IMR-90 (cell line): ENCODE measurements around the gene PSMG4. TPM values are rescaled to one million over a fixed set of nuclear protein-coding genes. Genes with fewer than 3 reads are reported as not detected.

Experiments
- ATAC-seq: fragments of 200-7000 bp; cut with Tn5 transposase; 2 replicates; pipeline ENCODE4 v1.9.1; 2020; ENCODE audit warnings: low read depth, mild to moderate bottlenecking, moderate library complexity
- BruUV-seq: library from RNA; stranded (reverse); fragments of 400-500 nt; replicated peaks from 2 replicates; lab custom pipeline; 2021; lab: Mats Ljungman, UMichigan
- CTCF ChIA-PET: fragments of 300-600 bp; formaldehyde crosslinking; extraction: SDS; loops from one replicate; lab custom pipeline; 2021; ENCODE audit warnings: antibody characterized with exemption; lab: Yijun Ruan, JAX
- POLR2A ChIA-PET: fragments of 300-600 bp; sonication (Branson Sonifier 250); formaldehyde crosslinking; loops from one replicate; lab custom pipeline; 2022; ENCODE audit warnings: antibody characterized with exemption; ENCODE audit not compliant: unreplicated experiment; lab: Charles Lee
- DNase-seq: peaks from one replicate; pipeline ENCODE4 v3.0.0; 2013
- H2AFZ ChIP-seq: replicated peaks from 2 replicates; pipeline ENCODE3; 2013; ENCODE audit warnings: low read length, mild to moderate bottlenecking; ENCODE audit not compliant: poor library complexity
- H2AK5ac ChIP-seq: 2 replicates; pipeline ENCODE4 v1.6.1; 2013; ENCODE audit warnings: low read depth, low read length, inconsistent platforms
- H2AK9ac ChIP-seq: replicated peaks from 2 replicates; pipeline ENCODE3; 2013; ENCODE audit warnings: mild to moderate bottlenecking, low read depth, low read length, moderate library complexity; ENCODE audit not compliant: poor library complexity
- H2BK120ac ChIP-seq: 2 replicates; pipeline ENCODE4 v1.6.1; 2013; ENCODE audit warnings: low read depth, low read length, inconsistent platforms
- H2BK15ac ChIP-seq: 3 replicates; pipeline ENCODE4 v1.6.1; 2013; ENCODE audit warnings: low read depth, low read length, inconsistent platforms
- H2BK20ac ChIP-seq: 2 replicates; pipeline ENCODE4 v1.6.1; 2013; ENCODE audit warnings: low read depth, mild to moderate bottlenecking, inconsistent platforms, low read length, moderate library complexity
- H2BK5ac ChIP-seq: 2 replicates; pipeline ENCODE4 v1.6.1; 2013; ENCODE audit warnings: mild to moderate bottlenecking, low read depth, low read length, inconsistent platforms; ENCODE audit not compliant: poor library complexity, severe bottlenecking
- H3K14ac ChIP-seq: replicated peaks from 2 replicates; pipeline ENCODE4 v1.6.1; 2013; ENCODE audit warnings: low read depth, low read length, inconsistent platforms
- H3K18ac ChIP-seq: 2 replicates; pipeline ENCODE4 v1.6.1; 2013; ENCODE audit warnings: low read depth, low read length, control low read depth
- H3K23ac ChIP-seq: 2 replicates; pipeline ENCODE4 v1.6.1; 2013; ENCODE audit warnings: low read depth, low read length, inconsistent platforms
- H3K27ac ChIP-seq: 2 replicates; pipeline ENCODE4 v1.5.1; 2013; ENCODE audit warnings: mild to moderate bottlenecking, control low read depth, low read length; ENCODE audit not compliant: insufficient read depth
- H3K27me3 ChIP-seq: 2 replicates; pipeline ENCODE4 v1.6.1; 2013; ENCODE audit warnings: low read length; ENCODE audit not compliant: control insufficient read depth, insufficient read depth
- H3K36me3 ChIP-seq: 2 replicates; pipeline ENCODE4 v1.6.1; 2013; ENCODE audit warnings: low read length, mixed read lengths; ENCODE audit not compliant: control insufficient read depth, insufficient read depth
- H3K4ac ChIP-seq: 2 replicates; pipeline ENCODE4 v1.6.1; 2013; ENCODE audit warnings: low read depth, low read length, inconsistent platforms
- H3K4me1 ChIP-seq: 2 replicates; pipeline ENCODE4 v1.6.1; 2013; ENCODE audit warnings: low read length, mixed read lengths; ENCODE audit not compliant: control insufficient read depth, insufficient read depth
- H3K4me2 ChIP-seq: 2 replicates; pipeline ENCODE4 v1.6.1; 2013; ENCODE audit warnings: low read depth, mild to moderate bottlenecking, control low read depth, low read length, moderate library complexity
- H3K4me3 ChIP-seq: 2 replicates; pipeline ENCODE4 v1.5.1; 2013; ENCODE audit warnings: low read depth, mild to moderate bottlenecking, control low read depth, low read length, moderate library complexity; ENCODE audit not compliant: insufficient read depth
- H3K56ac ChIP-seq: 2 replicates; pipeline ENCODE4 v1.6.1; 2013; ENCODE audit warnings: low read length, inconsistent platforms; ENCODE audit not compliant: insufficient read depth; ENCODE audit errors: extremely low read depth
- H3K79me1 ChIP-seq, 2 experiments: 2 replicates each; pipeline ENCODE4 v1.6.1; 2013; ENCODE audit warnings: low read length in 2 of 2, inconsistent platforms in 1 of 2, low read depth in 1 of 2
- H3K9ac ChIP-seq: 2 replicates; pipeline ENCODE4 v1.6.1; 2013; ENCODE audit warnings: low read depth, low read length, control low read depth
- H3K9me1 ChIP-seq: 2 replicates; pipeline ENCODE4 v1.6.1; 2013; ENCODE audit warnings: low read length, inconsistent platforms; ENCODE audit not compliant: insufficient read depth
- H3K9me3 ChIP-seq: 2 replicates; pipeline ENCODE4 v1.6.1; 2013; ENCODE audit warnings: low read length; ENCODE audit not compliant: control insufficient read depth, insufficient read depth
- H4K20me1 ChIP-seq: 2 replicates; pipeline ENCODE4 v1.6.1; 2013; ENCODE audit warnings: low read length, inconsistent platforms; ENCODE audit not compliant: insufficient read depth
- H4K5ac ChIP-seq: 2 replicates; pipeline ENCODE4 v1.6.1; 2013; ENCODE audit warnings: mild to moderate bottlenecking, low read depth, low read length, control low read depth
- H4K8ac ChIP-seq, 2 experiments: 2 replicates each; pipeline ENCODE4 v1.6.1; 2013; ENCODE audit warnings: low read depth in 2 of 2, low read length in 2 of 2, control low read depth in 1 of 2, inconsistent platforms in 1 of 2
- H4K91ac ChIP-seq: 2 replicates; pipeline ENCODE4 v1.6.1; 2013; ENCODE audit warnings: low read depth, low read length, inconsistent platforms; ENCODE audit not compliant: insufficient read depth
- BHLHE40 ChIP-seq: fragments of 150-350 bp; IDR thresholded peaks from 2 replicates; pipeline ENCODE4 v1.6.1; 2016; ENCODE audit warnings: mild to moderate bottlenecking, low read depth, low read length
- CEBPB ChIP-seq: IDR thresholded peaks from 2 replicates; pipeline ENCODE4 v1.6.1; 2012; ENCODE audit warnings: low read depth, low read length, improper control_type of control experiment
- CHD1 ChIP-seq: IDR thresholded peaks from 2 replicates; pipeline ENCODE4 v1.6.1; 2012; ENCODE audit warnings: low read depth, low read length, improper control_type of control experiment
- FOS ChIP-seq: fragments of 150-350 bp; IDR thresholded peaks from 2 replicates; pipeline ENCODE4 v1.6.1; 2016; ENCODE audit warnings: low read depth, low read length
- MAFK ChIP-seq: IDR thresholded peaks from 2 replicates; pipeline ENCODE4 v1.6.1; 2012; ENCODE audit warnings: low read depth, low read length, improper control_type of control experiment
- MAZ ChIP-seq: IDR thresholded peaks from 2 replicates; pipeline ENCODE4 v1.6.1; 2012; ENCODE audit warnings: low read depth, mild to moderate bottlenecking, low read length, improper control_type of control experiment, moderate library complexity, borderline replicate concordance
- MXI1 ChIP-seq: IDR thresholded peaks from 2 replicates; pipeline ENCODE4 v1.6.1; 2012; ENCODE audit warnings: low read depth, mild to moderate bottlenecking, low read length, moderate library complexity, borderline replicate concordance
- NFE2L2 ChIP-seq: fragments of 150-350 bp; IDR thresholded peaks from 2 replicates; pipeline ENCODE4 v1.6.1; 2016; ENCODE audit warnings: low read depth, mild to moderate bottlenecking, low read length
- POLR2A ChIP-seq: IDR thresholded peaks from 2 replicates; pipeline ENCODE4 v1.6.1; 2012; ENCODE audit warnings: mild to moderate bottlenecking, low read depth, low read length
- RAD21 ChIP-seq: IDR thresholded peaks from 2 replicates; pipeline ENCODE4 v1.6.1; 2012; ENCODE audit warnings: low read length, improper control_type of control experiment
- RCOR1 ChIP-seq: IDR thresholded peaks from 2 replicates; pipeline ENCODE4 v1.6.1; 2012; ENCODE audit warnings: mild to moderate bottlenecking, low read length, improper control_type of control experiment; ENCODE audit not compliant: insufficient replicate concordance
- RFX5 ChIP-seq: IDR thresholded peaks from 2 replicates; pipeline ENCODE4 v1.8.0; 2012; ENCODE audit warnings: low read depth, mild to moderate bottlenecking, low read length, moderate library complexity
- SMC3 ChIP-seq: fragments of 150-350 bp; IDR thresholded peaks from 2 replicates; pipeline ENCODE4 v1.6.1; 2016; ENCODE audit warnings: low read depth, mild to moderate bottlenecking, antibody characterized with exemption, low read length, moderate library complexity
- WGBS, 2 experiments: methylation state at CpG; one replicate each; pipeline versions ENCODE4 v1.1.5 to v1.1.7; 2013; ENCODE audit warnings: missing lambda C conversion rate in 2 of 2; ENCODE audit not compliant: insufficient read length in 1 of 2; ENCODE audit errors: extremely low coverage in 2 of 2; 5-methylcytosine and 5-hydroxymethylcytosine counted together
- dilution Hi-C: fragments of 300-500 bp; cut with HindIII; formaldehyde crosslinking; loops from one replicate; pipeline ENCODE4 v1.14.3; 2018; ENCODE audit warnings: low sequenced_read_pairs; ENCODE audit not compliant: unreplicated experiment
- in situ Hi-C: fragments of 300-500 bp; cut with MboI; formaldehyde crosslinking; loops from 3 replicates; pipeline ENCODE4 v1.14.3; 2019; ENCODE audit warnings: low sequenced_read_pairs, inconsistent platforms, mixed read lengths
- intact Hi-C: fragments of 100-400 bp; cut with micrococcal nuclease; formaldehyde crosslinking; loops from 2 replicates; pipeline ENCODE4 v1.10.0; 2022
- polyA plus RNA-seq, 3 experiments: library from polyadenylated mRNA; depleted of rRNA; stranded (reverse); fragments of >200 nt; gene quantifications; 2 replicates each; pipeline ENCODE4 v1.2.3, GENCODE V29; 2012; ENCODE audit warnings: low replicate concordance in 1 of 3
- total RNA-seq: library from RNA; depleted of rRNA; stranded (reverse); fragments of >200 nt; gene quantifications from 2 replicates; pipeline ENCODE4 v1.2.3, GENCODE V29; 2012
- TF ChIP-seq, protein P1 (sequence below): conservative IDR thresholded peaks from 2 replicates; pipeline ENCODE4 v1.5.1; 2012; ENCODE audit warnings: mild to moderate bottlenecking, low read depth, low read length, improper control_type of control experiment
- TF ChIP-seq, protein P2 (sequence below): fragments of 150-350 bp; IDR thresholded peaks from 2 replicates; pipeline ENCODE4 v1.6.1; 2017; ENCODE audit warnings: mild to moderate bottlenecking, antibody characterized with exemption, low read length, low read depth
- TF ChIP-seq, protein P3 (sequence below): fragments of 150-350 bp; IDR thresholded peaks from 2 replicates; pipeline ENCODE4 v1.6.1; 2016; ENCODE audit warnings: low read depth, mild to moderate bottlenecking, low read length, moderate library complexity, borderline replicate concordance

The PSMG4 gene
- total and polyA plus RNA-seq, 2 of the 4 experiments (the other 2 are of a cell fraction): 5.6 to 13.4 TPM

DNA sequence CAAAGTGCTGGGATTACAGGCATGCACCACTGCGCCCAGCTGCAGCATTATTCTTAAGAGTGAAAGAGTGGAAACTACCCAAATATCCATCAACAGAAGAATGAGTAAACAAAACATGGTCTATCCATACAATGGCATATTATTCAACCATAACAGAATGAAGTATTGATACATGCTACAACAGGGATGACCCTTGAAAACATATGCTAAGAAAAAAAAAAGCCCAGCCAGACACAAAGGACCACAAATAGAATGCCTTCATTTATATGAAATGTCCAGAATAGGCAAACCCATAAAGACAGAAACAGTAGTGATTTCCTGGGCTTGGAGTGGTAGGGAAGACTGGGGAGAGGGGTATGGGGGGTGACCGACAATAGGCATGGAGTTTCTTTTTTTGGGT, 38.4 kb upstream of the PSMG4 start:
- no peaks in the 10 kb centered on the region for H3K9me3 ChIP-seq
- no peaks in the 10 kb centered on the region for H4K20me1 ChIP-seq
- H3K27ac ChIP-seq: no peak overlapping the region
- no peak for DNase-seq
- no peak overlapping the region for H3K18ac ChIP-seq
- H2AK9ac ChIP-seq: no peak overlapping the region
- no peaks in the 10 kb centered on the region for H3K36me3 ChIP-seq
- no peak overlapping the region for H3K23ac ChIP-seq
- H2BK120ac ChIP-seq: no peak overlapping the region
- no peak overlapping the region for H4K5ac ChIP-seq
- no peak overlapping the region for H4K8ac ChIP-seq
- no peak overlapping the region for H3K14ac ChIP-seq
- dilution Hi-C loops: no loop called here
- H2AK5ac ChIP-seq: no peak overlapping the region
- no peak overlapping the region for H4K91ac ChIP-seq
- no peak overlapping the region for H3K56ac ChIP-seq
- H3K4ac ChIP-seq: no peak overlapping the region
- in situ Hi-C loops: no loop called here
- WGBS, 2 experiments: no CpG with 5 or more reads among the region's 2 CpGs
- no peaks in the 10 kb centered on the region for H3K4me1 ChIP-seq
- no peak overlapping the region for H2BK5ac ChIP-seq
- H3K9me1 ChIP-seq: no peaks in the 10 kb centered on the region
- H2BK20ac ChIP-seq: no peak overlapping the region
- H2AFZ ChIP-seq: no peak overlapping the region
- no peak overlapping the region for H3K4me3 ChIP-seq
- peaks cover 33% of the 10 kb centered on the region for H3K27me3 ChIP-seq
- POLR2A ChIA-PET: interaction anchor here (0.7 kb wide), 1 partner anchor 122 kb away, joined by 4 read pairs; no protein-coding TSS in a partner anchor
- ATAC-seq: no peak
- H3K9ac ChIP-seq: no peak overlapping the region
- CTCF ChIA-PET: no interaction called here
- H2BK15ac ChIP-seq: no peak overlapping the region
- no peaks in the 10 kb centered on the region for H3K79me1 ChIP-seq
- TF ChIP-seq RAD21 (no peak), MAFK (no peak), MXI1 (no peak), NFE2L2 (no peak), BHLHE40 (no peak), POLR2A (no peak), CEBPB (no peak), RCOR1 (no peak), RFX5 (no peak), SMC3 (no peak), MAZ (no peak), FOS (no peak), CHD1 (no peak)
- TF ChIP-seq, protein P1, sequence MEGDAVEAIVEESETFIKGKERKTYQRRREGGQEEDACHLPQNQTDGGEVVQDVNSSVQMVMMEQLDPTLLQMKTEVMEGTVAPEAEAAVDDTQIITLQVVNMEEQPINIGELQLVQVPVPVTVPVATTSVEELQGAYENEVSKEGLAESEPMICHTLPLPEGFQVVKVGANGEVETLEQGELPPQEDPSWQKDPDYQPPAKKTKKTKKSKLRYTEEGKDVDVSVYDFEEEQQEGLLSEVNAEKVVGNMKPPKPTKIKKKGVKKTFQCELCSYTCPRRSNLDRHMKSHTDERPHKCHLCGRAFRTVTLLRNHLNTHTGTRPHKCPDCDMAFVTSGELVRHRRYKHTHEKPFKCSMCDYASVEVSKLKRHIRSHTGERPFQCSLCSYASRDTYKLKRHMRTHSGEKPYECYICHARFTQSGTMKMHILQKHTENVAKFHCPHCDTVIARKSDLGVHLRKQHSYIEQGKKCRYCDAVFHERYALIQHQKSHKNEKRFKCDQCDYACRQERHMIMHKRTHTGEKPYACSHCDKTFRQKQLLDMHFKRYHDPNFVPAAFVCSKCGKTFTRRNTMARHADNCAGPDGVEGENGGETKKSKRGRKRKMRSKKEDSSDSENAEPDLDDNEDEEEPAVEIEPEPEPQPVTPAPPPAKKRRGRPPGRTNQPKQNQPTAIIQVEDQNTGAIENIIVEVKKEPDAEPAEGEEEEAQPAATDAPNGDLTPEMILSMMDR: no peak
- TF ChIP-seq, protein P2, sequence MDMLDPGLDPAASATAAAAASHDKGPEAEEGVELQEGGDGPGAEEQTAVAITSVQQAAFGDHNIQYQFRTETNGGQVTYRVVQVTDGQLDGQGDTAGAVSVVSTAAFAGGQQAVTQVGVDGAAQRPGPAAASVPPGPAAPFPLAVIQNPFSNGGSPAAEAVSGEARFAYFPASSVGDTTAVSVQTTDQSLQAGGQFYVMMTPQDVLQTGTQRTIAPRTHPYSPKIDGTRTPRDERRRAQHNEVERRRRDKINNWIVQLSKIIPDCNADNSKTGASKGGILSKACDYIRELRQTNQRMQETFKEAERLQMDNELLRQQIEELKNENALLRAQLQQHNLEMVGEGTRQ: no peak
- TF ChIP-seq, protein P3, sequence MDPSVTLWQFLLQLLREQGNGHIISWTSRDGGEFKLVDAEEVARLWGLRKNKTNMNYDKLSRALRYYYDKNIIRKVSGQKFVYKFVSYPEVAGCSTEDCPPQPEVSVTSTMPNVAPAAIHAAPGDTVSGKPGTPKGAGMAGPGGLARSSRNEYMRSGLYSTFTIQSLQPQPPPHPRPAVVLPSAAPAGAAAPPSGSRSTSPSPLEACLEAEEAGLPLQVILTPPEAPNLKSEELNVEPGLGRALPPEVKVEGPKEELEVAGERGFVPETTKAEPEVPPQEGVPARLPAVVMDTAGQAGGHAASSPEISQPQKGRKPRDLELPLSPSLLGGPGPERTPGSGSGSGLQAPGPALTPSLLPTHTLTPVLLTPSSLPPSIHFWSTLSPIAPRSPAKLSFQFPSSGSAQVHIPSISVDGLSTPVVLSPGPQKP: no peak
- no TSS peak for BruUV-seq
- H3K4me2 ChIP-seq: no peak overlapping the region
- intact Hi-C loops: no loop called here
